Stomach smooth muscle (tissue), 2 donors: ENCODE data around the gene SCFD2.

ENCODE experiments used
- H3K27ac ChIP-seq: one replicate; pipeline ENCODE4 v1.7.0; 2013; ENCODE audit warnings: mild to moderate bottlenecking, low read length, inconsistent platforms
- H3K27me3 ChIP-seq, 2 donors: one replicate each; pipeline ENCODE4 v1.7.0; 2013; ENCODE audit warnings: low read length in 2 of 2; ENCODE audit not compliant: insufficient read depth in 2 of 2, control insufficient read depth in 1 of 2
- H3K36me3 ChIP-seq, 2 donors: one replicate each; pipeline ENCODE4 v1.7.0; 2013; ENCODE audit warnings: low read length in 2 of 2; ENCODE audit not compliant: control insufficient read depth in 2 of 2, insufficient read depth in 2 of 2
- H3K4me1 ChIP-seq: one replicate; pipeline ENCODE4 v1.7.0; 2013; ENCODE audit warnings: low read length; ENCODE audit not compliant: control insufficient read depth, insufficient read depth
- H3K4me3 ChIP-seq, 2 donors: one replicate each; pipeline ENCODE4 v1.7.0; 2013; ENCODE audit warnings: low read length in 2 of 2
- H3K9ac ChIP-seq, 2 donors: one replicate each; pipeline ENCODE4 v1.7.0; 2013; ENCODE audit warnings: low read length in 2 of 2, mild to moderate bottlenecking in 1 of 2
- H3K9me3 ChIP-seq, 2 donors: one replicate each; pipeline ENCODE4 v1.7.0; 2013; ENCODE audit warnings: low read length in 2 of 2; ENCODE audit not compliant: control insufficient read depth in 2 of 2
- donor health status: healthy.
- donor health status: Pancreatic carcinoma.

Gene SCFD2

DNA sequence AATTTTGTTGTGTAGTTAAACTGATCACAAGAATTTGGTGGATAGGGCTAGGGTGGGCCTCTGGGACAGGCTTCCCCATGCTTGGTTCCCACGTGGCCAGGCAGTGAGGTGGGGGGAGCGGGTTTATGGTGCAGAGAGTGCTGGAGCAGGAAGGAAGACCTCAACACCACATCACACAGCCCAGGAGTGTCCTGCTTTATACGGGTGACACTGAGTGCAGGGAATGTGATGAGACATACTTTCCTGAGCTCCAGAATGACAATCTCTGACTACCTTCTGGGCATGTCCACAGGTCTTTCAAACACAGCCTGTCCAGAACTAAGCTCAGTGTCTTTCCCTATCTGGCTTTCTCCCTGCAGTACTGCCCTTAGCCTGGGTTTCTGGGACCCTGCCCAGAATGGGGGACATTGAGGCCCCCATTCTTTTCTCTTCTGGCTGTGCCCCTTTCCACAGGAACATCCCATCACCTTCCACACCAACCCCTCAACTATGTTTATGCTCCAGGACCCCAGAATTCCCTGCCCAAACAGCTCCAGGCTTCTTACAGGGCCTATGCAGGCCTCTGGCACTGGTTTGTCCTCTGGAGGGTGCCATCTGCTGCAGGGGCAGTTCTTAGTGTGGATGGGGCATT lies 540.3 kb downstream of the SCFD2 start:
- Histone ChIP-seq H3K27me3 (no peaks in the 10 kb centered on the region), H3K9me3 (no peaks in the 10 kb centered on the region), H3K9ac (no peak overlapping the region), H3K27ac (peak overlapping the region; percentile 55), H3K36me3 (no peaks in the 10 kb centered on the region), H3K4me3 (peak overlapping the region in 1 of 2 donors; percentile 22), H3K4me1 (peaks cover 18% of the 10 kb centered on the region)

GRCh38 chr4:52824603-52825459 lies 541.0 kb downstream of the SCFD2 start:
- Histone ChIP-seq H3K9ac (no peak overlapping the region), H3K4me3 (peak overlapping the region in 1 of 2 donors; percentile 22), H3K27me3 (no peaks in the 10 kb centered on the region), H3K9me3 (no peaks in the 10 kb centered on the region), H3K4me1 (peaks cover 18% of the 10 kb centered on the region), H3K27ac (peak overlapping the region; percentile 55), H3K36me3 (no peaks in the 10 kb centered on the region)

GRCh38 chr4:52824270-52824602 lies 541.6 kb downstream of the SCFD2 start:
- H3K27ac ChIP-seq: peak overlapping the region; percentile 55
- H3K27me3 ChIP-seq: no peaks in the 10 kb centered on the region
- H3K4me3 ChIP-seq: peak overlapping the region in 1 of 2 donors; percentile 22
- H3K9ac ChIP-seq: no peak overlapping the region
- peaks cover 18% of the 10 kb centered on the region for H3K4me1 ChIP-seq
- no peaks in the 10 kb centered on the region for H3K9me3 ChIP-seq
- no peaks in the 10 kb centered on the region for H3K36me3 ChIP-seq

GRCh38 chr4:52823702-52824092 lies 542.2 kb downstream of the SCFD2 start:
- Histone ChIP-seq H3K9me3 (no peaks in the 10 kb centered on the region), H3K27ac (no peak overlapping the region), H3K27me3 (no peaks in the 10 kb centered on the region), H3K36me3 (no peaks in the 10 kb centered on the region), H3K9ac (no peak overlapping the region), H3K4me1 (peaks cover 18% of the 10 kb centered on the region), H3K4me3 (no peak overlapping the region)
